UCSD-AML1 (cell line): ENCODE data around the gene ABCA3.
"Not testable (repeated sequence)": the region's sequence is repeated elsewhere in the genome, so short reads cannot be mapped to it uniquely, and the experiment has no call there.

Experiments used
- DNase-seq: peaks from one replicate; lab custom pipeline; 2025; ENCODE audit not compliant: unreplicated experiment; lab: John Stamatoyannopoulos, UW

Gene ABCA3

GRCh38 chr16:2258530-2258929 lies 82.0 kb downstream of the ABCA3 start:
- not testable (repeated sequence) for DNase-seq

- DNase-seq, result no peak
Observed at GRCh38 chr16:2257726-2258125, 82.8 kb downstream of the ABCA3 start.

DNA sequence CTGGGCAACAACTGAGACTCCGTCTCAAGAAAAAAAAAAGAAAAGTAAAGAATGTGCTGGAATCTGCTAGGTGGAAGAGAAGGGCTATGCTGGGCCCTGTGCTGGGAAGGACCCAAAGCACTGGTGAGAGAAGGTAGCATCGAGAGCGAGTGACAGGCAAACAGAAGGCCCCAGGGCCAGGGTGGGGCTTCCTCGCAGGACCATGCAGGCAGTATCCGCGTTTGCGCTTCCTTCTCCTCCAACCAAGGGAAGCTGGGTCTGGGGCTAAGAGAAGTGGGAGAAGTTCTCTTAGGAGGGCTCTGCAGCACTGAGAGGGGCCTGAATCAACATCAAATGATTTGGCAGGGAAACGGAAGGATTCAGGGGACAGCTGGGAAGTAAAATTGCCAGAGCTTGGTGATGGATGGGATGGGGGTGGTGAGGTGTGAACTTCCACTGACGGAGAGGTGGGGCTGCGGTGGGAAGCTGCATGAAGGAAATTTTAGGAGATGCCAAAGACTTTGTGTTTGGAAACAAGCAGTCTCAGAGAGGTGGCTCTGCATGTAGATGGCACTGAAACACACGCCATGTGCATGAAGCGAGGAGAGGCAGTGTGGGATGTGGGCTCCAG lies 83.9 kb downstream of the ABCA3 start:
- no peak for DNase-seq

DNA sequence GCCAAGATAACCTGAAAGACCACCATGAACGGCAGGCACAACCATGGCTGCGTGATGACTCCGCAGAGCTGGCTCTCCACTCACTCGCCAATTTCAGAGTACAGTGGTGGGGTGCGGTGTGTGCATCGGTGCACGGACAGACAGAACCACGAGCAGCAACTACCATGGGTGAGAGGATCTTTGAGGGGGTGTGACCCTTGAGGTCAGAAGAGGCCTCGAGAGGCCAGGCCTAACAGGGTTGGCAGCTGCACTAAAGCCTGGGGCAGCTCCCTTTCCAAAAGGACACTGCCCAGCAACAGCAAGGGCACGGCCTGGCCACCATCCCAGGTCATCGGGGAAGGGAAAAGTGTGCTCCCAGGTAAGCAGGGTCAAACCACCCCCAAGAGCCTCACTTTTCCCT lies 87.2 kb downstream of the ABCA3 start:
- DNase-seq, result no peak

DNA sequence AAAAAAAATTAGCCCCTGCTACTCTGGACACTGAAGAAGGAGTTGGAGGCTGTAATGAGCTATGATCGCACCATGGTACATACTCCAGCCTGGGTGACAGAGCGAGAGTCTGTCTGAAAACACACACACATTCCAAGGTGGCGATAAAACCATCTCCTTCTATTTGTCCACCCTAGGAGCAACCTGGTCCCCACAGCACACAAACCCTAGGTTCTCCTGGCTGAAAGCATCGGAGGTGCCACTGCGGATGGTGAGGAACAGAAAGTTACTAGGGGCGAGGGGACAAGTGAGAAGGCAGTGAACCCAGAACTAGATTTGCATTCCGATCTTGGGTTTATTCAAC lies 87.8 kb downstream of the ABCA3 start:
- DNase-seq, result no peak

- peak; percentile 95 for DNase-seq
Observed at GRCh38 chr16:2251296-2252111, 89.0 kb downstream of the ABCA3 start, which contains the start of gene ECI1. Gene ECI1 (minus strand): TSS chr16:2251587. CDS start chr16:2251566, 21 bp downstream.

GRCh38 chr16:2250652-2251295 lies 89.8 kb downstream of the ABCA3 start:
- peak; percentile 44 for DNase-seq

DNA sequence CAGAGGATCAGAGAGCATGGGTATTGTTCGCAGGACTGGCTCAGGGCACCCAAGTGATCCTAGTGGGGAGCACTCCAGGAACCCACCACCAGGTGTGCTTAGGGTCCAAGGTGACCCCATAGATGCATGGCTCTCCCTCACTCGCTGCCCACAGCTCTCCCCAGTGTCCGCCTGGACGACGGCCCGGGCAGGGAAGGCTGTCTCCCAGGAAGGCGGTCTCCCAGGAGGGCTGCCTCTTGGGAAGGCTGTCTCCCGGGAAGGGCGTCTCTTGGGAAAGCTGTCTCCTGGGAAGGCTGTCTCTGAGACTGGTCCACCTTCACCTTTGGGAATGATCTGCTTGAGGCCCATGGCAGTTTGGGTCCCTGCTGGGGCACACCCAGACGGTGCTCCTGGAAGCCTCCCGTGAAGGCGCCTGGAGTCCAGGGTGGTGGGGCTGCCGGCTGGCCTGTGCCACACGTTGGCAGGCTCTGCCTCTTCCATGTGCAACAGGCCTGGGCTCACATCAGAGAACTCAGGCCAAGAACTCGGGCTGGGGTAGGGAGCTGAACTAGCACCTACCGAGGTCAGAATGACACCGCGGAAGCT lies 94.1 kb downstream of the ABCA3 start:
- no peak for DNase-seq

GRCh38 chr16:2244926-2245795 lies 95.4 kb downstream of the ABCA3 start:
- no peak for DNase-seq

- no peak for DNase-seq
Observed at GRCh38 chr16:2244301-2244700, 96.2 kb downstream of the ABCA3 start.

DNA sequence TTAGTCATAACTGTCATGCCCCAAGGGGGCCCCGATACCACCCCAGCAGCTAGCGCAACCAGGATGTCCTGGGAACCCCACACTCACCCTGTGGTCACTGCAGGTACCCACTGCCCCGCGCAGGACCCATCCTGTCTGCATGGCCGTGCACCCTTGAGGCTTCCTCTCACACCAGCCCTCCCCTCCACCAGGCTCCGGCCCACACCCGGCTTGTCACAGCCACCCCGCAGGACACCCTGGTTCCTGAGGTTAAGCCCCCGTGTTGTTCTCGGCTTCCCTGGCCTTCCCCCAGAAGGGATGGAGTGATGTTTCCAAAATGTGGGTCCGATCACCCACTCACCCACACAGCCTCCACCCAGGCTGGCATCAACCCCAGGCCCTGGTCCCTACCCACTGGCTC lies 96.7 kb downstream of the ABCA3 start:
- DNase-seq, result no peak

DNA sequence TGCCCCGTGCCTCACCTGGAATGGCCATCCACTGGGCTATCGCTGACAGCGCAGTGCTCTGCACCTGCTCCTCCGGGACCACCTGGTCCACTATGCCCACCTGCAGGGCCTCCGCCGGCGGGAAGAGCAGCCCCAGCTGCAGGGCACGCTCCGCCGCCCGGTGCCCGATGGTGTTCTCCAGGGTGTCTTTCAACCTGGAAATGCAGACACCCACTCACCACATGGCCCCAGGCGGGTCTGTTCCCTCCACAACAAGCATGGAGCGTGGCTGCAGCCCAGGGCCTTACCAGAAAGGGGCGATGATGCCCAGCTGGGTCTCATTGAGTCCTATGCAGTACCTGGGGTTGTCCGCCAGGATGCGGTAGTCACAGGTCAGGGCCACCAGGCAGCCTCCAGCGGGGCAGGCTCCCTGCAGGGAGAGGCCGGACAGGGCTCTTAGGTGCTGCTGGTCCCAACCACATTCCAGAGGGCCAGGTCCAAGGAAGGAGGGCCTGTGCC lies 97.4 kb downstream of the ABCA3 start:
- DNase-seq, result peak; percentile 16

GRCh38 chr16:2242598-2242997 lies 97.9 kb downstream of the ABCA3 start:
- DNase-seq, result no peak

DNA sequence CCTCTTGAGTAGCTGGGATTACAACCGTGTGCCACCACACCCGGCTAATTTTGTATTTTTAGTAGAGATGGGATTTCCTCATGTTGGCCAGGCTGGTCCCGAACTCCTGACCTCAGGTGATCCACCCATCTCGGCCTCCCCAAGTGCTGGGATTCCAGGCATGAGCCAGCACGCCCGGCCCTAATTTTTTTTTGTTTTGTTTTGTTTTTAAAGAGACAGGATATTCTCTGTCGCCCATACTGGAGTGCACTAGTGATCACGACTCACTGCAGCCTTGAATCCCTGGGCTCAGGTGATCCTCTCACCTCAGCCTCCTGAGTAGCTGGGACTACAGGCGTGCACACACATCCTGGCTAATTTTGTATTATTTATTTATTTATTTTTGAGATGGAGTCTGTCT lies 100.2 kb downstream of the ABCA3 start:
- not testable (repeated sequence) for DNase-seq

DNA sequence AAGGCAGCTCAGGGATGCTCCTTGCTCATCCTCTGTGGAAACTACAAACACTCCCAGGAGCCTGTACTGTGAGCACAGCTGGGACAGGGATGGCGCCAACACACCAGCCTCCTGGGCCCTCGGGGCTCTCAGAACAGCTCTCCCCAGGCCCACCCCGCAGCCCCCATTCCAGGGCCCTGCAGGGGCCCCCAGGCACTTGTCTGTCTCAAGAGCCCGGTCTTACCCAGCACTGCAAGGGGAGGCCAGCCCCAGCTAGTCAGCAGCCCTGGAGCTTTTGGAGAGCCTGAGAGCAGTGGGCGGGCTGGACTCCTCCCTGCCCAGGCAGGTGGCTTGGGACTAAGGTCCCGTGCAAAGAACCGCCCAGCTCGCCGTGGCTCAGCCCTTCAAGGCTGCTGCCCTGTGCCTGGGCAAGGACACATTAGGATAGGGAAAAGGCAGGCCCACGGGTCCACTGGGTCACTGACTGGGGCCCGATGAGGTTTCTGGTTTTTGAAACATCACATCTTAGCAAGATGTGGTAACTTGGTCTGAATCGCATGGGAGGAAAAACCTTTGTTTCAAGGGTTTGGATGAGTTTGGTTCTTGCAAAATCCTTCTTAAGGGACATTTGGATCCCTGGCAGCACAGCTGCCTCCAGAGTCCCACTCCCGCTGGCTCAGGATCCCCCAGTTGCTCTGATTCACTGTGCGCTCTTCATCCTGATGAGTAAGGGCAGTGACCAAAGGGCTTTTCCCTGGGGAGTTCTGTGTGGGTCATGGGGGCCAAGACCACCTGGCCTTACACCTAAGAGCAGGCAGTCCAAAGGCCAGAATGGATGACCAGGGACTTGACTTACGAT lies 101.5 kb downstream of the ABCA3 start:
- DNase-seq, result no peak

DNA sequence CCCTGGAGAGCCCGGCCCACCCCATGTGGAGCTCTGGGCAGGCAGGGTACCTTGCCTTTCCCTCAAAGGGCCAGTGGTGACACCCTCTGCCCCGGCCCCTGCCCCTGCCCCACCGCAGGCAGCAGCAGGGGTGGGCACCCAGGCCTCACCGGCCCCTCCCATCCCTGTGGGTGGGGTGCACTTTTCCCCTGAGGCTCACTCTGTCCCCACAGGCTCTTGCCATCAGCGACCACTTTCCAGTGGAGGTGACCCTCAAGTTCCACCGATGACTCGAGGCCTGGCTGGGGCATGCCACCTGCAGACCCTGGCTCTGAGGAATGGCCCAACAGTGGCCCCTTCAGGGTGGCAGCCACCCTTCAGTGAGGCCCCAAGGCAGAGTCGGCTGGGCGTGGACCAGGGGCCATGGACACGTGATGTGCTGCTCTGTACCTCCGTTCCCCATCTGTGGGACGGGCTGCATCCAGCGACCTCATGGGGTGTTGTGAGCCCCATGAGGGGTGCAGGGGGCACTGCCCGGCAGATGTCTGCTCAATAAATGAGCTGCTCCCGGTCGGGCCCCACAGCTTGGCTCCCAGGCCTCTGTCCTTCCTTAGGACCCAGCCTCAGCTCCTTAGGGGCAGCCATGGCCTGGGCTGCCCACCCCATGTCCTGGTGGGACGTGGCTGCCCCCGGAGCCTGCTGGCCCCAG lies 102.2 kb downstream of the ABCA3 start:
- no peak for DNase-seq

GRCh38 chr16:2237493-2238149 lies 102.9 kb downstream of the ABCA3 start:
- no peak for DNase-seq

GRCh38 chr16:2237102-2237482 lies 103.4 kb downstream of the ABCA3 start:
- DNase-seq, result no peak
